ENCODE results near the gene CENPE.

- TF ChIP-seq CTCF (IDR thresholded peaks at IDR 0.05) (no peak), ZFX (IDR thresholded peaks at IDR 0.05; ENCODE audit: borderline replicate concordance) (no peak)
Observed at GRCh38 chr4:103079621-103080020, 118.5 kb downstream of the CENPE start.

All from 22Rv1 (cell line).